Measurements from ENCODE around the gene OR2T27. TPM values are rescaled to one million over a fixed set of nuclear protein-coding genes. Genes with fewer than 3 reads are reported as not detected.

The OR2T27 gene
- total and polyA plus RNA-seq, 2 of the 4 experiments (the other 2 are of a cell fraction), result not detected

GRCh38 chr1:248703674-248704073 is 48.3 kb upstream of the OR2T27 start:
- H3K4me3 ChIP-seq (ENCODE audit: insufficient read depth, low read depth, low read length), result no peak overlapping the region
- H3K79me1 ChIP-seq (ENCODE audit: low read depth in 1 of 2, low read length in 2 of 2), result no peaks in the 10 kb centered on the region
- TF ChIP-seq MAZ (IDR thresholded peaks at IDR 0.05; ENCODE audit: borderline replicate concordance, low read depth, low read length), result no peak
- no peak for TF ChIP-seq NFE2L2 (IDR thresholded peaks at IDR 0.05; ENCODE audit: low read depth, low read length)
- intact Hi-C loops (cut with micrococcal nuclease) (no loop called here), in situ Hi-C loops (cut with MboI; ENCODE audit: low sequenced_read_pairs) (no loop called here), dilution Hi-C loops (cut with HindIII; ENCODE audit: low sequenced_read_pairs, unreplicated experiment) (no loop called here)
- no TSS peak for BruUV-seq (replicated peaks)
- no peak overlapping the region for H3K9ac ChIP-seq (ENCODE audit: low read depth, low read length)
- H3K9me3 ChIP-seq (ENCODE audit: control insufficient read depth, insufficient read depth, low read length), result peaks cover 15% of the 10 kb centered on the region
- H4K91ac ChIP-seq (ENCODE audit: insufficient read depth, low read depth, low read length), result no peak overlapping the region
- H4K20me1 ChIP-seq (ENCODE audit: insufficient read depth, low read length), result no peaks in the 10 kb centered on the region
- H3K27ac ChIP-seq (ENCODE audit: insufficient read depth, low read length), result no peak overlapping the region
- H3K23ac ChIP-seq (ENCODE audit: low read depth, low read length), result no peak overlapping the region
- H2BK5ac ChIP-seq (ENCODE audit: low read depth, low read length, poor library complexity, severe bottlenecking), result no peak overlapping the region
- no peak overlapping the region for H2BK120ac ChIP-seq (ENCODE audit: low read depth, low read length)
- ATAC-seq (ENCODE audit: low read depth), result no peak
- H3K14ac ChIP-seq (replicated peaks; ENCODE audit: low read depth, low read length), result no peak overlapping the region
- no peak overlapping the region for H4K5ac ChIP-seq (ENCODE audit: low read depth, low read length)
- H2AK9ac ChIP-seq (replicated peaks; ENCODE audit: low read depth, low read length, poor library complexity), result no peak overlapping the region
- no peaks in the 10 kb centered on the region for H3K36me3 ChIP-seq (ENCODE audit: control insufficient read depth, insufficient read depth, low read length)
- no peak for DNase-seq
- no peak overlapping the region for H3K4me2 ChIP-seq (ENCODE audit: low read depth, low read length)
- no peak overlapping the region for H4K8ac ChIP-seq (ENCODE audit: low read depth in 2 of 2, low read length in 2 of 2)
- H3K9me1 ChIP-seq (ENCODE audit: insufficient read depth, low read length), result no peaks in the 10 kb centered on the region
- no peak overlapping the region for H3K18ac ChIP-seq (ENCODE audit: low read depth, low read length)
- H2AK5ac ChIP-seq (ENCODE audit: low read depth, low read length), result no peak overlapping the region
- H3K56ac ChIP-seq (ENCODE audit: extremely low read depth, insufficient read depth, low read length), result no peak overlapping the region
- no peak overlapping the region for H2BK15ac ChIP-seq (ENCODE audit: low read depth, low read length)
- no peaks in the 10 kb centered on the region for H3K27me3 ChIP-seq (ENCODE audit: control insufficient read depth, insufficient read depth, low read length)
- POLR2A ChIA-PET (ENCODE audit: unreplicated experiment), result no interaction called here
- CTCF ChIA-PET, result interaction anchor here (0.6 kb wide), 1 partner anchor 926 kb away, joined by 3 read pairs; no protein-coding TSS in a partner anchor
- H3K4me1 ChIP-seq (ENCODE audit: control insufficient read depth, insufficient read depth, low read length), result no peaks in the 10 kb centered on the region
- H2AFZ ChIP-seq (replicated peaks; ENCODE audit: low read length, poor library complexity), result no peak overlapping the region
- WGBS, 2 experiments (ENCODE audit: extremely low coverage in 2 of 2, insufficient read length in 1 of 2), result no CpG with 5 or more reads among the region's 2 CpGs
- no peak overlapping the region for H3K4ac ChIP-seq (ENCODE audit: low read depth, low read length)
- no peak overlapping the region for H2BK20ac ChIP-seq (ENCODE audit: low read depth, low read length)

All from IMR-90 (cell line).